Measurements from ENCODE around the gene PCNX3.

DNA sequence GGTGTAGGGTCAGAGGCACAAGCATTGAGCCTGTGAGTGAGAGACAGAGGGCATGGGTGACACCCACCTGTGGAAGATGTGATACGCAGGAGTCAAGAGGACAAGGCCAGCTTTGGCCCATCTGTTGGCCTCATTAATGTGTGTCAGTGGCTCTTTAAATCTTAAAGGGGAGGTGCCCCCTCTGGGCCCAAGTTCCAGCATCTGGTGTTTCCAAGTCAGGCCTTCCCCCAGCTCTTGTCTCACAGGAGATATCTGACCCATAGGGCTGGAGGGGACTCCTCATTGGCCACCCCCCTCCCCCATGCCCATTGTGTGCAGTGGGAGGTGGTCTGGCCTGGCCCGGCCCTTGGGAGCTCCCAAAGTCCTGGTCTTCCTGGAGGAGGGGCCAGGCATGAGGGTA lies 28.9 kb upstream of the PCNX3 start:
- TF ChIP-seq EP300 (IDR thresholded peaks at IDR 0.05) (no peak), POLR2A (IDR thresholded peaks at IDR 0.05) (no peak), CTCF (IDR thresholded peaks at IDR 0.05) (no peak), POLR2AphosphoS5 (IDR thresholded peaks at IDR 0.05) (no peak)
